IMR-90 (cell line): Measurements from ENCODE around the gene RYR1. TPM values are rescaled to one million over a fixed set of nuclear protein-coding genes. Genes with fewer than 3 reads are reported as not detected.

Experiments used
- ATAC-seq: fragments of 200-7000 bp; cut with Tn5 transposase; 2 replicates; pipeline ENCODE4 v1.9.1; 2020; ENCODE audit warnings: low read depth, mild to moderate bottlenecking, moderate library complexity
- BruUV-seq: library from RNA; stranded (reverse); fragments of 400-500 nt; replicated peaks from 2 replicates; lab custom pipeline; 2021; lab: Mats Ljungman, UMichigan
- CTCF ChIA-PET: fragments of 300-600 bp; formaldehyde crosslinking; extraction: SDS; loops from one replicate; lab custom pipeline; 2021; ENCODE audit warnings: antibody characterized with exemption; lab: Yijun Ruan, JAX
- POLR2A ChIA-PET: fragments of 300-600 bp; sonication (Branson Sonifier 250); formaldehyde crosslinking; loops from one replicate; lab custom pipeline; 2022; ENCODE audit warnings: antibody characterized with exemption; ENCODE audit not compliant: unreplicated experiment; lab: Charles Lee
- DNase-seq: peaks from one replicate; pipeline ENCODE4 v3.0.0; 2013
- H2AFZ ChIP-seq: replicated peaks from 2 replicates; pipeline ENCODE3; 2013; ENCODE audit warnings: low read length, mild to moderate bottlenecking; ENCODE audit not compliant: poor library complexity
- H2AK5ac ChIP-seq: 2 replicates; pipeline ENCODE4 v1.6.1; 2013; ENCODE audit warnings: low read depth, low read length, inconsistent platforms
- H2AK9ac ChIP-seq: replicated peaks from 2 replicates; pipeline ENCODE3; 2013; ENCODE audit warnings: mild to moderate bottlenecking, low read depth, low read length, moderate library complexity; ENCODE audit not compliant: poor library complexity
- H2BK120ac ChIP-seq: 2 replicates; pipeline ENCODE4 v1.6.1; 2013; ENCODE audit warnings: low read depth, low read length, inconsistent platforms
- H2BK15ac ChIP-seq: 3 replicates; pipeline ENCODE4 v1.6.1; 2013; ENCODE audit warnings: low read depth, low read length, inconsistent platforms
- H2BK20ac ChIP-seq: 2 replicates; pipeline ENCODE4 v1.6.1; 2013; ENCODE audit warnings: low read depth, mild to moderate bottlenecking, inconsistent platforms, low read length, moderate library complexity
- H2BK5ac ChIP-seq: 2 replicates; pipeline ENCODE4 v1.6.1; 2013; ENCODE audit warnings: mild to moderate bottlenecking, low read depth, low read length, inconsistent platforms; ENCODE audit not compliant: poor library complexity, severe bottlenecking
- H3K14ac ChIP-seq: replicated peaks from 2 replicates; pipeline ENCODE4 v1.6.1; 2013; ENCODE audit warnings: low read depth, low read length, inconsistent platforms
- H3K18ac ChIP-seq: 2 replicates; pipeline ENCODE4 v1.6.1; 2013; ENCODE audit warnings: low read depth, low read length, control low read depth
- H3K23ac ChIP-seq: 2 replicates; pipeline ENCODE4 v1.6.1; 2013; ENCODE audit warnings: low read depth, low read length, inconsistent platforms
- H3K27ac ChIP-seq: 2 replicates; pipeline ENCODE4 v1.5.1; 2013; ENCODE audit warnings: mild to moderate bottlenecking, control low read depth, low read length; ENCODE audit not compliant: insufficient read depth
- H3K27me3 ChIP-seq: 2 replicates; pipeline ENCODE4 v1.6.1; 2013; ENCODE audit warnings: low read length; ENCODE audit not compliant: control insufficient read depth, insufficient read depth
- H3K36me3 ChIP-seq: 2 replicates; pipeline ENCODE4 v1.6.1; 2013; ENCODE audit warnings: low read length, mixed read lengths; ENCODE audit not compliant: control insufficient read depth, insufficient read depth
- H3K4ac ChIP-seq: 2 replicates; pipeline ENCODE4 v1.6.1; 2013; ENCODE audit warnings: low read depth, low read length, inconsistent platforms
- H3K4me1 ChIP-seq: 2 replicates; pipeline ENCODE4 v1.6.1; 2013; ENCODE audit warnings: low read length, mixed read lengths; ENCODE audit not compliant: control insufficient read depth, insufficient read depth
- H3K4me2 ChIP-seq: 2 replicates; pipeline ENCODE4 v1.6.1; 2013; ENCODE audit warnings: low read depth, mild to moderate bottlenecking, control low read depth, low read length, moderate library complexity
- H3K4me3 ChIP-seq: 2 replicates; pipeline ENCODE4 v1.5.1; 2013; ENCODE audit warnings: low read depth, mild to moderate bottlenecking, control low read depth, low read length, moderate library complexity; ENCODE audit not compliant: insufficient read depth
- H3K56ac ChIP-seq: 2 replicates; pipeline ENCODE4 v1.6.1; 2013; ENCODE audit warnings: low read length, inconsistent platforms; ENCODE audit not compliant: insufficient read depth; ENCODE audit errors: extremely low read depth
- H3K79me1 ChIP-seq, 2 experiments: 2 replicates each; pipeline ENCODE4 v1.6.1; 2013; ENCODE audit warnings: low read length in 2 of 2, inconsistent platforms in 1 of 2, low read depth in 1 of 2
- H3K9ac ChIP-seq: 2 replicates; pipeline ENCODE4 v1.6.1; 2013; ENCODE audit warnings: low read depth, low read length, control low read depth
- H3K9me1 ChIP-seq: 2 replicates; pipeline ENCODE4 v1.6.1; 2013; ENCODE audit warnings: low read length, inconsistent platforms; ENCODE audit not compliant: insufficient read depth
- H3K9me3 ChIP-seq: 2 replicates; pipeline ENCODE4 v1.6.1; 2013; ENCODE audit warnings: low read length; ENCODE audit not compliant: control insufficient read depth, insufficient read depth
- H4K20me1 ChIP-seq: 2 replicates; pipeline ENCODE4 v1.6.1; 2013; ENCODE audit warnings: low read length, inconsistent platforms; ENCODE audit not compliant: insufficient read depth
- H4K5ac ChIP-seq: 2 replicates; pipeline ENCODE4 v1.6.1; 2013; ENCODE audit warnings: mild to moderate bottlenecking, low read depth, low read length, control low read depth
- H4K8ac ChIP-seq, 2 experiments: 2 replicates each; pipeline ENCODE4 v1.6.1; 2013; ENCODE audit warnings: low read depth in 2 of 2, low read length in 2 of 2, control low read depth in 1 of 2, inconsistent platforms in 1 of 2
- H4K91ac ChIP-seq: 2 replicates; pipeline ENCODE4 v1.6.1; 2013; ENCODE audit warnings: low read depth, low read length, inconsistent platforms; ENCODE audit not compliant: insufficient read depth
- BHLHE40 ChIP-seq: fragments of 150-350 bp; IDR thresholded peaks from 2 replicates; pipeline ENCODE4 v1.6.1; 2016; ENCODE audit warnings: mild to moderate bottlenecking, low read depth, low read length
- CEBPB ChIP-seq: IDR thresholded peaks from 2 replicates; pipeline ENCODE4 v1.6.1; 2012; ENCODE audit warnings: low read depth, low read length, improper control_type of control experiment
- CHD1 ChIP-seq: IDR thresholded peaks from 2 replicates; pipeline ENCODE4 v1.6.1; 2012; ENCODE audit warnings: low read depth, low read length, improper control_type of control experiment
- FOS ChIP-seq: fragments of 150-350 bp; IDR thresholded peaks from 2 replicates; pipeline ENCODE4 v1.6.1; 2016; ENCODE audit warnings: low read depth, low read length
- MAZ ChIP-seq: IDR thresholded peaks from 2 replicates; pipeline ENCODE4 v1.6.1; 2012; ENCODE audit warnings: low read depth, mild to moderate bottlenecking, low read length, improper control_type of control experiment, moderate library complexity, borderline replicate concordance
- MXI1 ChIP-seq: IDR thresholded peaks from 2 replicates; pipeline ENCODE4 v1.6.1; 2012; ENCODE audit warnings: low read depth, mild to moderate bottlenecking, low read length, moderate library complexity, borderline replicate concordance
- NFE2L2 ChIP-seq: fragments of 150-350 bp; IDR thresholded peaks from 2 replicates; pipeline ENCODE4 v1.6.1; 2016; ENCODE audit warnings: low read depth, mild to moderate bottlenecking, low read length
- POLR2A ChIP-seq: IDR thresholded peaks from 2 replicates; pipeline ENCODE4 v1.6.1; 2012; ENCODE audit warnings: mild to moderate bottlenecking, low read depth, low read length
- RFX5 ChIP-seq: IDR thresholded peaks from 2 replicates; pipeline ENCODE4 v1.8.0; 2012; ENCODE audit warnings: low read depth, mild to moderate bottlenecking, low read length, moderate library complexity
- SMC3 ChIP-seq: fragments of 150-350 bp; IDR thresholded peaks from 2 replicates; pipeline ENCODE4 v1.6.1; 2016; ENCODE audit warnings: low read depth, mild to moderate bottlenecking, antibody characterized with exemption, low read length, moderate library complexity
- WGBS, 2 experiments: methylation state at CpG; one replicate each; pipeline versions ENCODE4 v1.1.5 to v1.1.7; 2013; ENCODE audit warnings: missing lambda C conversion rate in 2 of 2; ENCODE audit not compliant: insufficient read length in 1 of 2; ENCODE audit errors: extremely low coverage in 2 of 2; 5-methylcytosine and 5-hydroxymethylcytosine counted together
- dilution Hi-C: fragments of 300-500 bp; cut with HindIII; formaldehyde crosslinking; loops from one replicate; pipeline ENCODE4 v1.14.3; 2018; ENCODE audit warnings: low sequenced_read_pairs; ENCODE audit not compliant: unreplicated experiment
- in situ Hi-C: fragments of 300-500 bp; cut with MboI; formaldehyde crosslinking; loops from 3 replicates; pipeline ENCODE4 v1.14.3; 2019; ENCODE audit warnings: low sequenced_read_pairs, inconsistent platforms, mixed read lengths
- intact Hi-C: fragments of 100-400 bp; cut with micrococcal nuclease; formaldehyde crosslinking; loops from 2 replicates; pipeline ENCODE4 v1.10.0; 2022
- polyA plus RNA-seq, 3 experiments: library from polyadenylated mRNA; depleted of rRNA; stranded (reverse); fragments of >200 nt; gene quantifications; 2 replicates each; pipeline ENCODE4 v1.2.3, GENCODE V29; 2012; ENCODE audit warnings: low replicate concordance in 1 of 3
- total RNA-seq: library from RNA; depleted of rRNA; stranded (reverse); fragments of >200 nt; gene quantifications from 2 replicates; pipeline ENCODE4 v1.2.3, GENCODE V29; 2012
- TF ChIP-seq, protein P1 (sequence below): fragments of 150-350 bp; IDR thresholded peaks from 2 replicates; pipeline ENCODE4 v1.6.1; 2017; ENCODE audit warnings: mild to moderate bottlenecking, antibody characterized with exemption, low read length, low read depth
- TF ChIP-seq, protein P2 (sequence below): fragments of 150-350 bp; IDR thresholded peaks from 2 replicates; pipeline ENCODE4 v1.6.1; 2016; ENCODE audit warnings: low read depth, mild to moderate bottlenecking, low read length, moderate library complexity, borderline replicate concordance

The RYR1 gene
- total and polyA plus RNA-seq, 2 of the 4 experiments (the other 2 are of a cell fraction), result not detected

DNA sequence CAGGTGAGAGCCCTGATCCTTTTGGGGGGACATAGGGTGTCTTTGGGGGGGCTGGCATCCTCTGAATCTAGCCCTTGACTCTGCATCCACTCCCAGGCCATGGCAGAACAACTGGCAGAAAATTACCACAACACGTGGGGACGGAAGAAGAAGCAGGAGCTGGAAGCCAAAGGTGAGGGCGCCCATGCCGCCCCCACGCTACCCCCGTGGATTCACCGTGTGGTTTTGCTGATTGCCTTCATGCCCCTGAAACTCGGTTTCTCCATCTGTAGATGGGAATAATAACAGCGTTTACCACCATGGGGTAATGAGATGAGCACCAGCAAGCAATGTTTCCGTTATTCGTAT, 72.9 kb downstream of the RYR1 start:
- H2AK5ac ChIP-seq, result no peak overlapping the region
- H3K4ac ChIP-seq, result no peak overlapping the region
- no peak overlapping the region for H3K23ac ChIP-seq
- DNase-seq (no peak), ATAC-seq (no peak)
- no peak overlapping the region for H3K56ac ChIP-seq
- BruUV-seq, result no TSS peak
- H4K20me1 ChIP-seq, result no peaks in the 10 kb centered on the region
- no peak overlapping the region for H4K5ac ChIP-seq
- no peaks in the 10 kb centered on the region for H3K4me1 ChIP-seq
- H4K91ac ChIP-seq, result no peak overlapping the region
- peaks cover 12% of the 10 kb centered on the region for H3K27me3 ChIP-seq
- no peak overlapping the region for H3K14ac ChIP-seq
- H3K36me3 ChIP-seq, result no peaks in the 10 kb centered on the region
- H2BK20ac ChIP-seq, result no peak overlapping the region
- intact Hi-C loops, result no loop called here
- no peak overlapping the region for H4K8ac ChIP-seq
- no peak overlapping the region for H3K27ac ChIP-seq
- H3K18ac ChIP-seq, result no peak overlapping the region
- H3K4me2 ChIP-seq, result no peak overlapping the region
- in situ Hi-C loops, result no loop called here
- no peak overlapping the region for H2BK15ac ChIP-seq
- H2BK120ac ChIP-seq, result no peak overlapping the region
- no peak overlapping the region for H3K4me3 ChIP-seq
- no peak overlapping the region for H3K9ac ChIP-seq
- WGBS, 2 experiments, result 60% methylated on average over 2 of the region's 11 CpGs; no CpG with 5 or more reads in 1 of the 2 experiments
- H2BK5ac ChIP-seq, result no peak overlapping the region
- H3K79me1 ChIP-seq, result no peaks in the 10 kb centered on the region
- ChIA-PET CTCF (no interaction called here), POLR2A (no interaction called here)
- H3K9me1 ChIP-seq, result no peaks in the 10 kb centered on the region
- TF ChIP-seq NFE2L2 (no peak), BHLHE40 (no peak), FOS (no peak), POLR2A (no peak), MXI1 (no peak), CEBPB (no peak), SMC3 (no peak), MAZ (no peak), RFX5 (no peak), CHD1 (no peak)
- TF ChIP-seq, protein P1, sequence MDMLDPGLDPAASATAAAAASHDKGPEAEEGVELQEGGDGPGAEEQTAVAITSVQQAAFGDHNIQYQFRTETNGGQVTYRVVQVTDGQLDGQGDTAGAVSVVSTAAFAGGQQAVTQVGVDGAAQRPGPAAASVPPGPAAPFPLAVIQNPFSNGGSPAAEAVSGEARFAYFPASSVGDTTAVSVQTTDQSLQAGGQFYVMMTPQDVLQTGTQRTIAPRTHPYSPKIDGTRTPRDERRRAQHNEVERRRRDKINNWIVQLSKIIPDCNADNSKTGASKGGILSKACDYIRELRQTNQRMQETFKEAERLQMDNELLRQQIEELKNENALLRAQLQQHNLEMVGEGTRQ, result no peak
- TF ChIP-seq, protein P2, sequence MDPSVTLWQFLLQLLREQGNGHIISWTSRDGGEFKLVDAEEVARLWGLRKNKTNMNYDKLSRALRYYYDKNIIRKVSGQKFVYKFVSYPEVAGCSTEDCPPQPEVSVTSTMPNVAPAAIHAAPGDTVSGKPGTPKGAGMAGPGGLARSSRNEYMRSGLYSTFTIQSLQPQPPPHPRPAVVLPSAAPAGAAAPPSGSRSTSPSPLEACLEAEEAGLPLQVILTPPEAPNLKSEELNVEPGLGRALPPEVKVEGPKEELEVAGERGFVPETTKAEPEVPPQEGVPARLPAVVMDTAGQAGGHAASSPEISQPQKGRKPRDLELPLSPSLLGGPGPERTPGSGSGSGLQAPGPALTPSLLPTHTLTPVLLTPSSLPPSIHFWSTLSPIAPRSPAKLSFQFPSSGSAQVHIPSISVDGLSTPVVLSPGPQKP, result no peak
- no peak overlapping the region for H2AFZ ChIP-seq
- dilution Hi-C loops, result no loop called here
- H2AK9ac ChIP-seq, result no peak overlapping the region
- H3K9me3 ChIP-seq, result no peaks in the 10 kb centered on the region
